GM13977 (cell line): ENCODE results near the gene NCBP2.

Experiments used
- DNase-seq: peaks from one replicate; pipeline ENCODE4 v3.0.0; 2012; ENCODE audit warnings: low spot score
- in situ Hi-C: fragments of 300-500 bp; cut with MboI; formaldehyde crosslinking; loops from one replicate; pipeline ENCODE4 v1.12.0; 2022; ENCODE audit warnings: low sequenced_read_pairs, low pct_unique_long_range_greater_than_20kb, mixed read lengths, inconsistent platforms; ENCODE audit not compliant: unreplicated experiment
- TF ChIP-seq, protein P1 (sequence below): IDR thresholded peaks from 2 replicates; pipeline ENCODE4 v1.5.1; 2012; ENCODE audit warnings: mild to moderate bottlenecking, control low read depth; ENCODE audit not compliant: insufficient read depth; ENCODE audit errors: extremely low read depth, missing control alignments

The NCBP2 gene

GRCh38 chr3:196985954-196986885 lies 43.9 kb upstream of the NCBP2 start:
- DNase-seq, result no peak
- TF ChIP-seq, protein P1, sequence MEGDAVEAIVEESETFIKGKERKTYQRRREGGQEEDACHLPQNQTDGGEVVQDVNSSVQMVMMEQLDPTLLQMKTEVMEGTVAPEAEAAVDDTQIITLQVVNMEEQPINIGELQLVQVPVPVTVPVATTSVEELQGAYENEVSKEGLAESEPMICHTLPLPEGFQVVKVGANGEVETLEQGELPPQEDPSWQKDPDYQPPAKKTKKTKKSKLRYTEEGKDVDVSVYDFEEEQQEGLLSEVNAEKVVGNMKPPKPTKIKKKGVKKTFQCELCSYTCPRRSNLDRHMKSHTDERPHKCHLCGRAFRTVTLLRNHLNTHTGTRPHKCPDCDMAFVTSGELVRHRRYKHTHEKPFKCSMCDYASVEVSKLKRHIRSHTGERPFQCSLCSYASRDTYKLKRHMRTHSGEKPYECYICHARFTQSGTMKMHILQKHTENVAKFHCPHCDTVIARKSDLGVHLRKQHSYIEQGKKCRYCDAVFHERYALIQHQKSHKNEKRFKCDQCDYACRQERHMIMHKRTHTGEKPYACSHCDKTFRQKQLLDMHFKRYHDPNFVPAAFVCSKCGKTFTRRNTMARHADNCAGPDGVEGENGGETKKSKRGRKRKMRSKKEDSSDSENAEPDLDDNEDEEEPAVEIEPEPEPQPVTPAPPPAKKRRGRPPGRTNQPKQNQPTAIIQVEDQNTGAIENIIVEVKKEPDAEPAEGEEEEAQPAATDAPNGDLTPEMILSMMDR, result no peak
- in situ Hi-C loops, result no loop called here

DNA sequence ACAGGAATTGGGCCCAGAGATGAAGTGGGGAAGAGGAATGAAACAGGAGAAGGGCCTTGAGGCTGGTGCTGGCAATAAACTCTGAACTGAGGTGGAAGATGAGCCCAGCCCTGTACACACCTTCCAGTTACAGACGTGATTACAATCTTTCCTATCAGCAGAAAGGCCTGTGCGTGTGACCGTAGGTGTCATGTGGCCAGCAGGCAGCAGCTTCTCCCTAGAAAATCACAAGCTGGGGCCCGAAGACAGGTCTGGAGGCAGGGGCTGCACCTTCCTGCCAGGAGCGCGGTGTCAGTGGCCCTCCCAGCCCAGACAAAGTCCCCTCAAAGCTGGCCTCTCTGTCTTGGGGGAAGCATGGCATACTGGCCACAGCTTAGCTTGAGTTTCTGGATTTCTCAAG lies 43.0 kb upstream of the NCBP2 start:
- TF ChIP-seq, protein P1, result no peak
- DNase-seq, result no peak
- in situ Hi-C loops, result no loop called here

DNA sequence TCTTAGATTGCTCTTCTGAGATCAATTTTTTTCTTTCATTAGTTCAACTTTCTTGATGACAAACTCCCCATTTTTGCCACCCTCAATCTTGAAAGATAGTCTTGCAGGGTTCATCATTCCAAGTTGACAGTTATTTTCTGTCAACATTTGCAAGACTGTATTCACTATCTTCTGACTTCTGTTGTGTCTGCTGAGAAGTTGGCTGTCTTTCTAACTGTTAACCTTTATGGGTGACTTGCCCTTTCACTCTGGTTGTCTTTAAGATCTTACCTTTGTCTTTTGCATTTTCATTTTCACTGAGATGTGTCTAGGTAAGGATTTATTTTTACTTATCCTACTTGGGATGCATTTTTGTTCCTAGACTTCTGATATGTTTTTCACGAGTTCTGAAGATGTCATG lies 40.9 kb upstream of the NCBP2 start:
- in situ Hi-C loops, result no loop called here
- no peak for DNase-seq
- TF ChIP-seq, protein P1, result no peak

- no peak for DNase-seq
- TF ChIP-seq, protein P1, result no peak
- in situ Hi-C loops, result no loop called here
These were observed 39.3 kb upstream of the NCBP2 start for GRCh38 chr3:196981657-196982056.

GRCh38 chr3:196979545-196979944 lies 37.2 kb upstream of the NCBP2 start:
- no peak for DNase-seq
- TF ChIP-seq, protein P1, result no peak
- in situ Hi-C loops, result loop anchor here (10.0 kb wide), 1 partner anchor 145 kb away; no protein-coding TSS in a partner anchor

DNA sequence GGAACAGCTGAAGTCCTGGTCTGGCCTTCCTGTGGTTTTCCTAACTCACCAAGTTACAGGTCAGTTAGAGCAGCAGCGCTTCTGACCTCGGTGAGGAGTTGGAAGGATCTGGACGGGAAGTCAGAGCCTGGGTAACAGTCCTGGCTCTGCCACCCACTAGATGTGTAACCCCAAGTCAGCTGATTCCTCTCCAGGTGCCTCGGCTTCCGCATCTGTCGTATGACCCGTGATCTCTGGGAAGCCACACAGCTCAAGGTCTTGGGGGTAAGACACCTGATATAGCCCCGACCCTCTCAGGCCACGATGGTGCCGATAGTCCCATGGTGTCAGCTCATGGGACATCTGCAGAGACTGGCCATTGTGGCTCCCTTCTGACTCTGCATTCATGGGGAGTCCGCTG lies 34.6 kb upstream of the NCBP2 start:
- in situ Hi-C loops, result loop anchor here (10.0 kb wide), 1 partner anchor 142 kb away; no protein-coding TSS in a partner anchor
- TF ChIP-seq, protein P1, result no peak
- no peak for DNase-seq
